Measurements from ENCODE around the gene ANKFY1.

- TF ChIP-seq EZH2phosphoT487 (IDR thresholded peaks at IDR 0.05; ENCODE audit: insufficient read depth, low read depth), result no peak
- no peak for TF ChIP-seq EZH2 (IDR thresholded peaks at IDR 0.05; ENCODE audit: insufficient read depth, poor library complexity, severe bottlenecking)
Observed at GRCh38 chr17:4116516-4116915, 147.3 kb downstream of the ANKFY1 start.
